CD4-positive, alpha-beta T cell treated with Interleukin-21 for 1 hour (primary cell): Measurements from ENCODE around the gene SUSD1.

Source experiments
- DNase-seq: peaks from one replicate; pipeline ENCODE4 v3.0.0-alpha.2; 2020

SUSD1 gene

GRCh38 chr9:112035166-112035826 lies 139.8 kb downstream of the SUSD1 start:
- DNase-seq = no peak

- DNase-seq = no peak
These were observed 140.9 kb downstream of the SUSD1 start for GRCh38 chr9:112034216-112034611.

GRCh38 chr9:112033237-112034215 lies 141.6 kb downstream of the SUSD1 start:
- DNase-seq = no peak

GRCh38 chr9:112032743-112033142 lies 142.4 kb downstream of the SUSD1 start:
- DNase-seq = no peak

GRCh38 chr9:112032009-112032408 lies 143.1 kb downstream of the SUSD1 start:
- no peak for DNase-seq

GRCh38 chr9:112031400-112031799 lies 143.7 kb downstream of the SUSD1 start:
- no peak for DNase-seq

GRCh38 chr9:112029921-112030444 lies 145.1 kb downstream of the SUSD1 start:
- peak; percentile 30 for DNase-seq

- peak; percentile 5 for DNase-seq
These were observed 146.6 kb downstream of the SUSD1 start for GRCh38 chr9:112028242-112029221.

GRCh38 chr9:112025850-112026249 lies 149.2 kb downstream of the SUSD1 start:
- no peak for DNase-seq

GRCh38 chr9:112021742-112022141 lies 153.4 kb downstream of the SUSD1 start:
- DNase-seq = no peak

- no peak for DNase-seq
These were observed 154.2 kb downstream of the SUSD1 start for GRCh38 chr9:112020680-112021596.

GRCh38 chr9:112017878-112018277 lies 157.2 kb downstream of the SUSD1 start:
- no peak for DNase-seq

GRCh38 chr9:112015736-112016135 lies 159.4 kb downstream of the SUSD1 start:
- DNase-seq = no peak

GRCh38 chr9:112015149-112015548 lies 159.9 kb downstream of the SUSD1 start:
- no peak for DNase-seq

GRCh38 chr9:112013266-112013665 lies 161.8 kb downstream of the SUSD1 start:
- DNase-seq = no peak

GRCh38 chr9:112012026-112012902 lies 162.8 kb downstream of the SUSD1 start:
- peak; percentile 11 for DNase-seq

GRCh38 chr9:112011051-112011620 lies 164.0 kb downstream of the SUSD1 start:
- no peak for DNase-seq

- DNase-seq = no peak
These were observed 164.6 kb downstream of the SUSD1 start for GRCh38 chr9:112010537-112010936.

GRCh38 chr9:112009656-112010055 lies 165.4 kb downstream of the SUSD1 start:
- DNase-seq = no peak
